GM13977 (cell line): ENCODE results near the gene MARCHF10.

Source experiments
- DNase-seq: peaks from one replicate; pipeline ENCODE4 v3.0.0; 2012; ENCODE audit warnings: low spot score
- CTCF ChIP-seq: IDR thresholded peaks from 2 replicates; pipeline ENCODE4 v1.5.1; 2012; ENCODE audit warnings: mild to moderate bottlenecking, control low read depth; ENCODE audit not compliant: insufficient read depth; ENCODE audit errors: extremely low read depth, missing control alignments
- in situ Hi-C: fragments of 300-500 bp; cut with MboI; formaldehyde crosslinking; loops from one replicate; pipeline ENCODE4 v1.12.0; 2022; ENCODE audit warnings: low sequenced_read_pairs, low pct_unique_long_range_greater_than_20kb, mixed read lengths, inconsistent platforms; ENCODE audit not compliant: unreplicated experiment

Gene MARCHF10

DNA sequence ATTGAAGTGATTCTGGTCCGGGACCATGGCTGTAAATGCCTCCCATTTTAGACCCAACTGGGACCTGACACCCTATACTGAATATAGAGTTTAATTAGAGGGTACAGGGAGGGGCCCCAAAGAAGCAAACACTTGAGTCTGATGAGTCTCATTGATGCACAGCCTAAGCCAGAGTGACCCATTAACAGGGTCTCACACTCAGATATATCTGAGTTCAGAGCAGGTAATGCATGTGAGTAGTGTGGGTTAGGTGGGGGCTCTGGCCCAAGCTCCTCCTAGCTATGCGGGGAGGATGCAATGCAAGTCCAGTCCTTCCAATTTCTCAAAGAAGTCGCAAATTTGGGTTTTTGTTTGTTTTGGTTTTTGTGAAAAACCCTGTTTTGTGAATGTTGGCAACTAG is 17.1 kb upstream of the MARCHF10 start:
- in situ Hi-C loops, result no loop called here
- no peak for TF ChIP-seq CTCF
- no peak for DNase-seq

GRCh38 chr17:62824290-62825131 is 16.4 kb upstream of the MARCHF10 start:
- no peak for TF ChIP-seq CTCF
- in situ Hi-C loops, result no loop called here
- DNase-seq, result no peak

DNA sequence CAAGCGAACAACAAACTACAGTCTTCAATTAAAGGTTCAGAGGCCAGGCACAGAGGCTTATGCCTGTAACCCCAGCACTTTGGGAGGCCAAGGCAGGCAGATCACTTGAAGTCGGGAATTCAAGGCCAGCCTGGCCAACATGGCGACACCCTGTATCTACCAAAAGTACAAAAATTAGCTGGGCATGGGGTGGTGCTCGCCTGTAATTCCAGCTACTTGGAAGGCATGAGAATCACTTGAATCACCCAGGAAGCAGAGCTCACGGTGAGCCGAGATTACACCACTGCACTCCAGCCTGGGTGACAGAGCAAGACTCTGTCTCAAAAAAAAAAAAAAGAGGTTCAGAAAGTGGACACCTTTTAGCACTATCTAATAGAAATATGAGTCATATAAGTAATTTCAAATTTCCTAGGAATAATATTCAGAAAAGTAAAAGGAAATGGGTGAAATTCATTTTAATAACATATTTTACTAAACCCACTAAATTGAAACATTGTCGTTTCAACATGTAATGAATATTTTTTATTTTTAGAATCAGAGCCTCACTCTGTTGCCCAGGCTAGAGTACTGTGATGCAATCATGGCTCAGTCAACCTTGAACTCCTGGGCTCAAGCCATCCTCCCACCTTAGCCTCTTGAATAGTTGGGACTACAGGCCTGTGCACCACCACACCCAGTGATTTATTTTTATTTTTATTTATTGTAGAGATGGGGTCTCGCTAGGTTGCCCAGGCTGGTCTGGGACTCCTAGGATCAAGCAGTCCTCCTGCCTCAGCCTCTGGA is 15.2 kb upstream of the MARCHF10 start:
- no peak for TF ChIP-seq CTCF
- in situ Hi-C loops, result no loop called here
- DNase-seq, result no peak

- in situ Hi-C loops, result no loop called here
- no peak for DNase-seq
- no peak for TF ChIP-seq CTCF
Observed at GRCh38 chr17:62822080-62822904, 14.2 kb upstream of the MARCHF10 start.

DNA sequence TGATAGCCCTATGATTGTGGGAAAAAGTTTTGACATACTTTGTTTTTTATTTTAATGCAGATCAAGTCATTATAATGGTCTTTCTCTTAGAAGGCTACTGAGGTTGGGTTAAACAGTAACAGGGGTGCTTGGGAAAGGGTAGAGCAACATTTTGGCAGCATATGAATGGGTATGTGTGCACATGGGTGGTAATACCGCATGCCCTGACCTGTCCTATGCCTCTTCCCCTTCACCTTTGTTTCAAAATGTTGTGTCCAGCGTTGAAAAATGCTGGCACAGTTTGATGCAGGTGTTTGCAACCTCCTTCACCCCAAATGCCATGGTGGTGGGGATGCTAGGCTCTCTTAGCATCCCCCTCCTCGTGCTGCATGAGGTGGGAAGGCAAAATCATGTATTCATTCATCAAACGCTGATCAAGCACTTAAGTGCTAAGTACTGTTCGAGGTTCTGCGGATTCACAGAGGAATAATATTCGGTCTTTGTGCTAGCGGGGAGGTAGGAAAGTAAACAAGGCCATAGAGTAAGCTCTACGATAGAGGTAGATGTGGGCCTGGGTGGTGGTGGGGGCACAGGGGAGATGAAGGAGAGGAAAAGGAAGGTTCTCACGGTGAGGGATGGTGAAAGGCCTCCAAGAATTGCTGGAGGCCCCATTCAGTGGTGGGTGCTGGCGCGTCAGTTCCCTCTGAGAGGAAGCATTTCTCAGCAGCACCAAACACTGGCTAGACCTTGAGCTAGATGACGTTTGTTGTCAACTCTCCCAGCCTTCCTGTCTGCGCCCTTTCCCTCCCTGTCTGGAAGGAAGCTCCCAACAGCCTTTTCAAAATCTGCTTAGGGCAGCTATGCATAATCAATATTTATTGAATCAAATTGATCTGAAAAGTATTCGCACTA is 13.3 kb upstream of the MARCHF10 start:
- in situ Hi-C loops, result no loop called here
- no peak for TF ChIP-seq CTCF
- no peak for DNase-seq
